HK-2 (cell line): Measurements from ENCODE around the gene KRT38.
"Not testable (repeated sequence)": the region's sequence is repeated elsewhere in the genome, so short reads cannot be mapped to it uniquely, and the experiment has no call there.

ENCODE experiments used
- DNase-seq: peaks from one replicate; pipeline ENCODE4 v3.0.0-alpha.2; 2018; ENCODE audit not compliant: unreplicated experiment

The KRT38 gene

GRCh38 chr17:41462705-41463104 is 21.9 kb upstream of the KRT38 start:
- DNase-seq, result no peak

GRCh38 chr17:41457676-41458075 is 16.9 kb upstream of the KRT38 start:
- no peak for DNase-seq

GRCh38 chr17:41456204-41456603 is 15.4 kb upstream of the KRT38 start:
- no peak for DNase-seq

- no peak for DNase-seq
Observed at GRCh38 chr17:41455236-41455635, 14.5 kb upstream of the KRT38 start.

GRCh38 chr17:41453066-41453465 is 12.3 kb upstream of the KRT38 start:
- DNase-seq, result no peak

- DNase-seq, result no peak
Observed at GRCh38 chr17:41452281-41452680, 11.5 kb upstream of the KRT38 start.

- no peak for DNase-seq
Observed at GRCh38 chr17:41451154-41451728, 10.5 kb upstream of the KRT38 start.

GRCh38 chr17:41449008-41449407 is 8.2 kb upstream of the KRT38 start:
- no peak for DNase-seq

GRCh38 chr17:41448506-41448905 is 7.7 kb upstream of the KRT38 start:
- DNase-seq, result no peak

GRCh38 chr17:41446806-41447205 is 6.0 kb upstream of the KRT38 start:
- no peak for DNase-seq

- no peak for DNase-seq
Observed at GRCh38 chr17:41444640-41445039, 3.9 kb upstream of the KRT38 start.

- no peak for DNase-seq
Observed at GRCh38 chr17:41444186-41444585, 3.4 kb upstream of the KRT38 start.

- no peak for DNase-seq
Observed at GRCh38 chr17:41442739-41443138, 2.0 kb upstream of the KRT38 start.

GRCh38 chr17:41439375-41439774 is 1.4 kb downstream of the KRT38 start:
- no peak for DNase-seq

- no peak for DNase-seq
Observed at GRCh38 chr17:41437769-41438168, 3.0 kb downstream of the KRT38 start.

- no peak for DNase-seq
Observed at GRCh38 chr17:41437254-41437653, 3.5 kb downstream of the KRT38 start.

- DNase-seq, result no peak
Observed at GRCh38 chr17:41434415-41434814, 6.4 kb downstream of the KRT38 start.

- DNase-seq, result no peak
Observed at GRCh38 chr17:41434005-41434404, 6.8 kb downstream of the KRT38 start.

GRCh38 chr17:41433586-41433985 is 7.2 kb downstream of the KRT38 start:
- no peak for DNase-seq

GRCh38 chr17:41430376-41430775 is 10.4 kb downstream of the KRT38 start:
- not testable (repeated sequence) for DNase-seq

GRCh38 chr17:41429667-41430066 is 11.1 kb downstream of the KRT38 start:
- no peak for DNase-seq

- no peak for DNase-seq
Observed at GRCh38 chr17:41428591-41429291, 12.0 kb downstream of the KRT38 start.

GRCh38 chr17:41424111-41424635 is 16.6 kb downstream of the KRT38 start, which contains the start of gene KRT37:
TSS of gene KRT37 (minus strand) at chr17:41424585. CDS start at chr17:41424523, 62 bp downstream.
- no peak for DNase-seq
